Natural killer cell treated with Interleukin-12 subunit alpha and Interleukin-12 subunit beta and Interleukin-15 and Interleukin-18, amount 100 ng/mL, for 72 hours (primary cell): ENCODE results near the gene TM4SF20. TPM values are rescaled to one million over a fixed set of nuclear protein-coding genes. Genes with fewer than 3 reads are reported as not detected.

Experiments used
- ATAC-seq, 2 donors: fragments of 150-1000 bp; cut with Tn5 transposase in 1 of 2; sonication (Bioruptor Pico), chemical (Tn5 transposase) in 1 of 2; 2 replicates each; pipeline ENCODE4 v1.10.0; 2021
- DNase-seq: peaks from one replicate; pipeline ENCODE4 v3.0.0; 2022; ENCODE audit warnings: low spot score
- H3K27ac Mint-ChIP-seq, 2 donors: 1 replicate in 1 of 2; 2 replicates in 1 of 2; pipeline ENCODE4 v1.8.0; 2022; ENCODE audit warnings: mixed read lengths in 2 of 2, mild to moderate bottlenecking in 1 of 2, moderate library complexity in 1 of 2
- H3K27me3 Mint-ChIP-seq, 2 donors: 1 replicate in 1 of 2; 2 replicates in 1 of 2; pipeline ENCODE4 v1.8.0; 2022; ENCODE audit warnings: mixed read lengths in 2 of 2
- H3K36me3 Mint-ChIP-seq: one replicate; pipeline ENCODE4 v1.8.0; 2022; ENCODE audit warnings: mixed read lengths
- H3K4me1 Mint-ChIP-seq, 2 donors: 1 replicate in 1 of 2; 2 replicates in 1 of 2; pipeline ENCODE4 v1.8.0; 2022; ENCODE audit warnings: low read depth in 2 of 2, mixed read lengths in 2 of 2, mild to moderate bottlenecking in 1 of 2
- H3K4me3 Mint-ChIP-seq: one replicate; pipeline ENCODE4 v1.8.0; 2022; ENCODE audit warnings: mixed read lengths
- H3K9me3 Mint-ChIP-seq: 2 replicates; pipeline ENCODE4 v1.8.0; 2022; ENCODE audit warnings: mixed read lengths
- total RNA-seq, 2 donors: library from RNA; stranded (reverse); gene quantifications; one replicate each; pipeline ENCODE4 v1.2.3, GENCODE V29; 2022

Gene TM4SF20
- total RNA-seq, 2 donors from 2014 or later = not detected

GRCh38 chr2:227339098-227339599 is 40.0 kb downstream of the TM4SF20 start:
- Mint-ChIP-seq H3K36me3 (peaks cover 21% of the 10 kb centered on the region), H3K9me3 (no peaks in the 10 kb centered on the region), H3K27ac (no peak overlapping the region), H3K4me1 (peaks cover 10 to 12% of the 10 kb centered on the region in 2 donors), H3K27me3 (no peaks in the 10 kb centered on the region), H3K4me3 (no peak overlapping the region)
- ATAC-seq (no peak), DNase-seq (no peak)

GRCh38 chr2:227337442-227337841 is 41.7 kb downstream of the TM4SF20 start:
- ATAC-seq (no peak), DNase-seq (no peak)
- Mint-ChIP-seq H3K4me3 (no peak overlapping the region), H3K36me3 (peaks cover 14% of the 10 kb centered on the region), H3K9me3 (no peaks in the 10 kb centered on the region), H3K4me1 (peaks cover 10 to 12% of the 10 kb centered on the region in 2 donors), H3K27me3 (no peaks in the 10 kb centered on the region), H3K27ac (no peak overlapping the region)

- peak overlapping the region; percentile 12 to 21 for H3K27ac Mint-ChIP-seq
- peak in 1 of 2 donors; percentile 48 for ATAC-seq
Observed at GRCh38 chr2:227335713-227336112, 43.4 kb downstream of the TM4SF20 start.

GRCh38 chr2:227326783-227327182 is 52.3 kb downstream of the TM4SF20 start:
- no peak for DNase-seq
- Mint-ChIP-seq H3K4me1 (peaks cover 38 to 44% of the 10 kb centered on the region in 2 donors), H3K27me3 (no peaks in the 10 kb centered on the region), H3K36me3 (no peaks in the 10 kb centered on the region), H3K4me3 (peak overlapping the region; percentile 88), H3K27ac (peak overlapping the region in 1 of 2 donors; percentile 89), H3K9me3 (peaks cover 5% of the 10 kb centered on the region)
- no peak for ATAC-seq

More at GRCh38 chr2:227335713-227336112, 43.4 kb downstream of the TM4SF20 start:
- no peak overlapping the region for H3K4me3 Mint-ChIP-seq
- no peaks in the 10 kb centered on the region for H3K9me3 Mint-ChIP-seq
- DNase-seq = no peak
- no peaks in the 10 kb centered on the region for H3K27me3 Mint-ChIP-seq
- H3K36me3 Mint-ChIP-seq = peaks cover 14% of the 10 kb centered on the region
- peaks cover 10 to 18% of the 10 kb centered on the region in 2 donors for H3K4me1 Mint-ChIP-seq

DNA sequence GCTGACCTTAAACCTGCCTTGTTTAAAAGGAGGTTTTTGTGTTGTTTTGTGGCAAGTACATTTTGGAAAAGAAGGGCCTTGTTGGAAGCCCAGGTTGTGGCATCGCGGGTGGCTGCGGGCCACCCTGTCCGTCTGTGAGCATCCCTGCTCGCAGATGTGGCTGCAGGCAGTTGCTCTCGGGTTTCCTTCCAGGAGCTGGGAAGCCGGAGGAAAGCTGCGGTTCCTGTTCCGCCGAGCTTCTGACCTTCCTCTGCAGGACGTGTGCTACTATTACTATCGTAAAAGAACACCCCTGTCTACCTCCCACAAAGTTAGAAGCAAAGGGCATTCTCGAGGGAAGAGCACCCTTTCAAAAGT is 53.3 kb downstream of the TM4SF20 start:
- H3K27ac Mint-ChIP-seq = peak overlapping the region; percentile 78 to 89
- no peak for ATAC-seq
- H3K36me3 Mint-ChIP-seq = no peaks in the 10 kb centered on the region
- H3K27me3 Mint-ChIP-seq = no peaks in the 10 kb centered on the region
- H3K4me1 Mint-ChIP-seq = peaks cover 38 to 41% of the 10 kb centered on the region in 2 donors
- H3K4me3 Mint-ChIP-seq = peak overlapping the region; percentile 88
- DNase-seq = no peak
- H3K9me3 Mint-ChIP-seq = peaks cover 5% of the 10 kb centered on the region

DNA sequence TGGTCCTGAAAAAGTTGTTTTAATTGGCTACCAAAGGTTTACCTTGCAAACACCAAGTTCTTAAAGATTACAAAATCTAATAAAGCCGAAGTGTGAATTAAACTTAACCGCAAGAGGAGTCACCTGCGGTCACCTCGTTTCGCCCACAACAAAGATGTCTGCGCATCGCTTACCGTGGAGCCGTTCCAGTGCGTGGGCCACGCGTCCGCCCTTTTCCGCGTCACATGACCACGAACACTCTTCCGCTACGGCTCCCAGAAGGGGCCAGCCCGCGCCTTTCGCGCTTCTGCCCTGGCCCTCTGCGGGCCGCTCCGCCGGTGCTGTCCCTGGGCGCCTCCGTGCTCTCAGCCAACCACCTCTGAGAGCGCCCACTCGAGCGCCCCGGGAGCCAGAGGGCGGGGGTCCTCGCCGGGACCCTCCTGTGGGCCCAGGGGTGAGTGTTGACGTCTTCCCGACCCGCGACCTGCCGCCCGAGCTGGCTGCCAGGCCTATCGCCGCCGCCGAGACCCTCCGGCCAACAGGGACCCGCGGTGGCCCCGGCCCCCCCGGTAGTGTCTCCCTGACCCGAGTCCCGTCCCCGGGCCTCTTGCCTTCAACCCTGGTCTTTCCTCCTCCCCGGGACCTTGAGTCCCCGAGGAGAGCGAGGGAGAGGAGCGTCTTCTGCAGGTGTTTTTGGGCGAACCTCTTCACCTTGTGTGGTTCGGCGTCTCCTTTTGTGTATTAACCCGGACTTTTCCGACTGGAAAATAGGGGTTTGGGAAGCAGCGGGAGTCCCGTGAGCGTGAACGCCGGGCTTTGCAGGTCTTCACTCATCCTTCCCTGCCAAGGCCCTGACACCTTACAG is 53.9 kb downstream of the TM4SF20 start, which contains the start of gene MFF:
Gene MFF (plus strand): TSS at position 257 of the 844 bp plus-strand sequence. CDS start 5,415 bp downstream, outside the sequence.
- peaks cover 38 to 41% of the 10 kb centered on the region in 2 donors for H3K4me1 Mint-ChIP-seq
- H3K9me3 Mint-ChIP-seq = peaks cover 5% of the 10 kb centered on the region
- H3K27ac Mint-ChIP-seq = peak within 1 kb of the TSS; percentile 78 to 89
- DNase-seq (peak; percentile 95), ATAC-seq (peak; percentile 100)
- H3K4me3 Mint-ChIP-seq = peak within 1 kb of the TSS; percentile 88
- no peaks in the 10 kb centered on the region for H3K27me3 Mint-ChIP-seq
- no peaks in the 10 kb centered on the region for H3K36me3 Mint-ChIP-seq

GRCh38 chr2:227324642-227324994 is 54.5 kb downstream of the TM4SF20 start:
- Mint-ChIP-seq H3K4me1 (peaks cover 38 to 46% of the 10 kb centered on the region in 2 donors), H3K27ac (peak overlapping the region; percentile 78 to 79), H3K9me3 (peaks cover 5% of the 10 kb centered on the region), H3K36me3 (no peaks in the 10 kb centered on the region), H3K4me3 (peak overlapping the region; percentile 88), H3K27me3 (no peaks in the 10 kb centered on the region)
- no peak for DNase-seq
- no peak for ATAC-seq

DNA sequence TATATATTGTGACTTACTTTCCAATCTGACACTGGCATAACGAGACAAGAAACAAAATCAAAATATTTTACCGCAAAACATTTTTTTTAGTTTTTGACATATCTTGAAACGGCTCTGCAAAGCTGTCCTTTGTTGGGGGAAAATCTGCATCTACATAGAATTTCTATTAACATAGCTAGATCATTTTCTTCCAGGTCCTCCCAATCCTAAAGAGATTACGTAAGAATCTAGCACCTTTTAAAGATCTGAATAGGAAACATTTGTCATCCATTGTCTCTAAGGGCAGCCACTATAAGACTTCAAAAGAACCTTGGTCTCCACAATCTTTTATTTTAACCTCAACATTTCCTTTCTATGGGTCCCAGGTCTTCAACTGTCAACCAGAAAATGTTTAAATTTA is 55.3 kb downstream of the TM4SF20 start:
- Mint-ChIP-seq H3K9me3 (peaks cover 5% of the 10 kb centered on the region), H3K36me3 (no peaks in the 10 kb centered on the region), H3K27ac (peak overlapping the region in 1 of 2 donors; percentile 79), H3K27me3 (no peaks in the 10 kb centered on the region), H3K4me1 (peaks cover 38 to 48% of the 10 kb centered on the region in 2 donors), H3K4me3 (peak overlapping the region; percentile 88)
- no peak for DNase-seq
- no peak for ATAC-seq

GRCh38 chr2:227322530-227323205 is 56.4 kb downstream of the TM4SF20 start:
- Mint-ChIP-seq H3K27me3 (no peaks in the 10 kb centered on the region), H3K4me3 (peak overlapping the region; percentile 60), H3K9me3 (peaks cover 5% of the 10 kb centered on the region), H3K4me1 (peaks cover 38 to 44% of the 10 kb centered on the region in 2 donors), H3K27ac (peak overlapping the region; percentile 31 to 32), H3K36me3 (peaks cover 2% of the 10 kb centered on the region)
- no peak for DNase-seq
- ATAC-seq = no peak

- Mint-ChIP-seq H3K9me3 (peaks cover 9% of the 10 kb centered on the region), H3K27ac (peak overlapping the region in 1 of 2 donors; percentile 26), H3K27me3 (no peaks in the 10 kb centered on the region), H3K4me1 (peaks cover 26 to 30% of the 10 kb centered on the region in 2 donors), H3K4me3 (peak overlapping the region; percentile 2), H3K36me3 (peaks cover 4% of the 10 kb centered on the region)
- ATAC-seq = no peak
- no peak for DNase-seq
Observed at GRCh38 chr2:227320305-227321094, 58.6 kb downstream of the TM4SF20 start.

DNA sequence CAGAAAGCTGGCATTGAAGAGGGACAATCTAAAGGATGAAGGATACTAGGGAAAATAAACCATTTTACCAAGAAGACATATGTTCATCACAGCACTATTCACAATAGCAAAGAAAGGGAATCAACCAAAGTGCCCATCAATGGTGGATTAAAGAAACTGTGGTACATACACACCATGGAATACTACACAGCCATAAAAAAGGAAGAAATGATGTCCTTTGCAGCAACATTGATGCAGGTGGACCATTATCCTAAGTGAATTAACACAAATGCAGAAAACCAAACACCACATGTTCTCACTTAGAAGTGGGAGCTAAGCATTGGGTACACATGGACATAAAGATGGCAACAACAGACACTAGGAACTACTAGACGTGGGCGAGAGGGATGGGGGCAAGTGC is 61.3 kb downstream of the TM4SF20 start:
- no peak overlapping the region for H3K4me3 Mint-ChIP-seq
- no peaks in the 10 kb centered on the region for H3K27me3 Mint-ChIP-seq
- DNase-seq (no peak), ATAC-seq (no peak)
- peaks cover 7% of the 10 kb centered on the region for H3K9me3 Mint-ChIP-seq
- peaks cover 4% of the 10 kb centered on the region for H3K36me3 Mint-ChIP-seq
- H3K4me1 Mint-ChIP-seq = peaks cover 5 to 12% of the 10 kb centered on the region in 2 donors
- H3K27ac Mint-ChIP-seq = no peak overlapping the region

- Mint-ChIP-seq H3K4me3 (no peak overlapping the region), H3K36me3 (peaks cover 4% of the 10 kb centered on the region), H3K27me3 (peaks cover 0 to 2% of the 10 kb centered on the region in 2 donors), H3K9me3 (peaks cover 4% of the 10 kb centered on the region), H3K27ac (no peak overlapping the region), H3K4me1 (no peaks in the 10 kb centered on the region)
- DNase-seq = no peak
- ATAC-seq = no peak
Observed at GRCh38 chr2:227313310-227313709, 65.8 kb downstream of the TM4SF20 start.

DNA sequence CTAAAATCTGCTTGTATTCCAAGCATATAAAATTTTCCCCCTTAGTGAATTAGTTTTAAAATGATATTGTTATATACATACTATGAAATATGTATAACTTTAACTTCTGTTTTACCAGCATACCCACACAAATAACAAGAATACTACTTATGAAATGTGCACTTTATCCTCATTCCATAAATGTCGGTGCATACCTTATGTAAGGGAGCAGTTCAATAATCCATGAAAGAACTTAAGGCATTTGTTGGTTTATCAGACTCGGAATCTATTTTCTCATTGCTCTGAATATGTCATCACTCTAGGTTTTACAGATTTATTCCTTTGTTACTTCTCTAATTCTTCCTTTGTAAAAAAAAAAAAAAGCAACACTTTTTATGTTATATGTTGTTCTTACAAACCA is 66.5 kb downstream of the TM4SF20 start:
- DNase-seq (no peak), ATAC-seq (no peak)
- Mint-ChIP-seq H3K4me3 (no peak overlapping the region), H3K36me3 (peaks cover 2% of the 10 kb centered on the region), H3K27ac (no peak overlapping the region), H3K4me1 (no peaks in the 10 kb centered on the region), H3K9me3 (peaks cover 4% of the 10 kb centered on the region), H3K27me3 (peaks cover 0 to 2% of the 10 kb centered on the region in 2 donors)
